H1 (cell line): ENCODE data around the gene RNF215. TPM values are rescaled to one million over a fixed set of nuclear protein-coding genes. Genes with fewer than 3 reads are reported as not detected.

ENCODE experiments used
- CTCF ChIA-PET: fragments of 300-600 bp; sonication (Branson Sonifier 250); formaldehyde crosslinking; loops from one replicate; lab custom pipeline; 2021; ENCODE audit not compliant: partially characterized antibody; lab: Charles Lee
- POLR2A ChIA-PET: fragments of 300-600 bp; sonication (Branson Sonifier 250); formaldehyde crosslinking; loops from one replicate; lab custom pipeline; 2021; ENCODE audit warnings: inconsistent platforms; ENCODE audit not compliant: partially characterized antibody; lab: Charles Lee
- DNase-seq, 2 experiments: peaks; one replicate each; pipeline versions ENCODE4 v3.0.0 to v3.0.0-alpha.2; 2010 to 2022; ENCODE audit warnings: low spot score in 2 of 2, low read depth in 1 of 2, mixed read lengths in 1 of 2
- FAIRE-seq: peaks from 2 replicates; lab custom pipeline; 2011; peaks lifted over from hg19 to GRCh38; lab: Jason Lieb, UNC
- H2AFZ ChIP-seq: 2 replicates; pipeline ENCODE4 v1.8.1; 2012; ENCODE audit warnings: low read length, inconsistent platforms
- H2AK5ac ChIP-seq: 2 replicates; pipeline ENCODE4 v1.6.1; 2013; ENCODE audit warnings: low read depth, low read length
- H2BK120ac ChIP-seq: replicated peaks from 2 replicates; pipeline ENCODE3; 2013; ENCODE audit warnings: low read depth, low read length, inconsistent platforms
- H2BK12ac ChIP-seq: 2 replicates; pipeline ENCODE4 v1.6.1; 2013; ENCODE audit warnings: low read depth, low read length
- H2BK15ac ChIP-seq: 2 replicates; pipeline ENCODE4 v1.6.1; 2013; ENCODE audit warnings: low read length
- H2BK20ac ChIP-seq: 2 replicates; pipeline ENCODE4 v1.6.1; 2013; ENCODE audit warnings: low read length
- H2BK5ac ChIP-seq: 2 replicates; pipeline ENCODE4 v1.6.1; 2013; ENCODE audit warnings: low read depth, low read length
- H3K14ac ChIP-seq: 2 replicates; pipeline ENCODE4 v1.6.1; 2013; ENCODE audit warnings: inconsistent platforms; ENCODE audit not compliant: insufficient read length
- H3K18ac ChIP-seq: 2 replicates; pipeline ENCODE4 v1.6.1; 2013; ENCODE audit warnings: low read length; ENCODE audit errors: extremely low read depth
- H3K23ac ChIP-seq: 2 replicates; pipeline ENCODE4 v1.6.1; 2013; ENCODE audit warnings: inconsistent platforms; ENCODE audit not compliant: insufficient read length
- H3K23me2 ChIP-seq: 2 replicates; pipeline ENCODE4 v1.6.1; 2013; ENCODE audit warnings: low read depth, low read length
- H3K27ac ChIP-seq: 2 replicates; pipeline ENCODE4 v1.6.1; 2011; ENCODE audit warnings: low read depth, low read length, inconsistent platforms
- H3K27me3 ChIP-seq, 4 experiments: replicated peaks in 1 of 4; 1 replicate in 1 of 4; 2 replicates in 3 of 4; pipeline versions ENCODE4 v1.6.1 to v1.8.1; 2011 to 2013; ENCODE audit warnings: low read length in 3 of 4, mild to moderate bottlenecking in 3 of 4, inconsistent platforms in 2 of 4, mixed read lengths in 2 of 4, moderate library complexity in 1 of 4; ENCODE audit not compliant: control insufficient read depth in 3 of 4, insufficient read depth in 3 of 4; ENCODE audit errors: extremely low read depth in 1 of 4
- H3K36me3 ChIP-seq, 4 experiments: 2 replicates each; pipeline versions ENCODE4 v1.6.1 to v1.8.1; 2011 to 2013; ENCODE audit warnings: mild to moderate bottlenecking in 4 of 4, low read length in 3 of 4, moderate library complexity in 2 of 4, control low read depth in 1 of 4, inconsistent platforms in 1 of 4; ENCODE audit not compliant: insufficient read depth in 4 of 4, control insufficient read depth in 2 of 4
- H3K4ac ChIP-seq: replicated peaks from 2 replicates; pipeline ENCODE3; 2013; ENCODE audit warnings: low read length, low read depth, mixed read lengths, inconsistent platforms; ENCODE audit not compliant: insufficient read length
- H3K4me1 ChIP-seq, 4 experiments: replicated peaks in 1 of 4; 1 replicate in 1 of 4; 2 replicates in 3 of 4; pipeline versions ENCODE4 v1.6.1 to v1.8.1; 2011 to 2013; ENCODE audit warnings: low read length in 3 of 4, inconsistent platforms in 2 of 4, mixed read lengths in 1 of 4; ENCODE audit not compliant: insufficient read depth in 4 of 4, control insufficient read depth in 3 of 4
- H3K4me2 ChIP-seq, 2 experiments: 2 replicates each; pipeline versions ENCODE4 v1.6.1 to v1.8.1; 2011 to 2013; ENCODE audit warnings: low read depth in 2 of 2, low read length in 2 of 2, control low read depth in 1 of 2, inconsistent platforms in 1 of 2, mild to moderate bottlenecking in 1 of 2; ENCODE audit not compliant: insufficient read depth in 1 of 2
- H3K4me3 ChIP-seq, 4 experiments: fragments of 200-600, 300-600 bp in 1 of 4; sonication (generic), shearing (Covaris generic), sonication (Bioruptor Twin) in 1 of 4; 2 replicates each; pipeline versions ENCODE4 v1.5.1 to v1.8.1; 2011 to 2016; ENCODE audit warnings: low read length in 4 of 4, low read depth in 3 of 4, control low read depth in 2 of 4, inconsistent platforms in 2 of 4, mild to moderate bottlenecking in 2 of 4, mixed read lengths in 1 of 4, moderate library complexity in 1 of 4; ENCODE audit not compliant: insufficient read depth in 2 of 4; ENCODE audit errors: extremely low read depth in 1 of 4
- H3K56ac ChIP-seq: replicated peaks from 2 replicates; pipeline ENCODE3; 2013; ENCODE audit warnings: low read depth, mild to moderate bottlenecking, mixed read lengths, low read length, inconsistent platforms; ENCODE audit not compliant: insufficient read length
- H3K79me1 ChIP-seq: 2 replicates; pipeline ENCODE4 v1.6.1; 2013; ENCODE audit warnings: low read depth, low read length, control low read depth
- H3K79me2 ChIP-seq, 2 experiments: 2 replicates each; pipeline versions ENCODE4 v1.6.1 to v1.8.1; 2012 to 2013; ENCODE audit warnings: low read length in 2 of 2, mild to moderate bottlenecking in 2 of 2, inconsistent platforms in 1 of 2; ENCODE audit not compliant: insufficient read depth in 2 of 2, control insufficient read depth in 1 of 2
- H3K9ac ChIP-seq, 4 experiments: replicated peaks in 1 of 4; 1 replicate in 1 of 4; 2 replicates in 3 of 4; pipeline versions ENCODE4 v1.6.1 to v1.8.1; 2011 to 2013; ENCODE audit warnings: low read depth in 3 of 4, low read length in 3 of 4, control low read depth in 2 of 4, mild to moderate bottlenecking in 2 of 4, moderate library complexity in 2 of 4, inconsistent platforms in 1 of 4; ENCODE audit errors: extremely low read depth in 1 of 4
- H3K9me3 ChIP-seq, 2 experiments: 2 replicates each; pipeline versions ENCODE4 v1.6.1 to v1.8.1; 2012 to 2013; ENCODE audit warnings: mild to moderate bottlenecking in 2 of 2, moderate library complexity in 2 of 2, control low read depth in 1 of 2, inconsistent platforms in 1 of 2, low read depth in 1 of 2, low read length in 1 of 2, mixed read lengths in 1 of 2; ENCODE audit not compliant: insufficient read depth in 2 of 2
- H4K20me1 ChIP-seq, 2 experiments: replicated peaks in 1 of 2; 2 replicates each; pipeline versions ENCODE3 to v1.8.1; 2011 to 2013; ENCODE audit warnings: inconsistent platforms in 2 of 2, low read length in 2 of 2, mild to moderate bottlenecking in 1 of 2; ENCODE audit not compliant: insufficient read depth in 2 of 2, control insufficient read depth in 1 of 2
- H4K5ac ChIP-seq: 2 replicates; pipeline ENCODE4 v1.6.1; 2013; ENCODE audit warnings: low read length, low read depth, mixed read lengths, inconsistent platforms; ENCODE audit not compliant: insufficient read length
- H4K8ac ChIP-seq: 2 replicates; pipeline ENCODE4 v1.8.0; 2013; ENCODE audit warnings: mild to moderate bottlenecking, moderate library complexity, low read length, inconsistent platforms; ENCODE audit not compliant: insufficient read depth; ENCODE audit errors: extremely low read depth
- H4K91ac ChIP-seq: replicated peaks from 2 replicates; pipeline ENCODE3; 2013; ENCODE audit warnings: low read length, mixed read lengths, inconsistent platforms; ENCODE audit not compliant: insufficient read length
- KDM1A ChIP-seq: fragments of 200-600, 300-600 bp; sonication (generic); IDR thresholded peaks from 2 replicates; pipeline ENCODE4 v1.7.1; 2016; ENCODE audit warnings: mild to moderate bottlenecking, low read length, borderline replicate concordance
- RAD21 ChIP-seq, 2 experiments: IDR thresholded peaks in 1 of 2; conservative IDR thresholded peaks in 1 of 2; 2 replicates each; pipeline ENCODE4 v1.6.1; 2011; ENCODE audit warnings: low read depth in 2 of 2, low read length in 2 of 2, improper control_type of control experiment in 1 of 2, inconsistent platforms in 1 of 2, mild to moderate bottlenecking in 1 of 2, moderate library complexity in 1 of 2
- WGBS, 2 experiments: shearing (Covaris generic) in 1 of 2; methylation state at CpG; one replicate each; pipeline versions ENCODE4 v1.1.6 to v1.1.7; 2013 to 2015; ENCODE audit warnings: low lambda C conversion rate in 2 of 2, mixed read lengths in 2 of 2, inconsistent platforms in 1 of 2, low coverage in 1 of 2, missing lambda C conversion rate in 1 of 2; ENCODE audit not compliant: insufficient replicate concordance in 2 of 2, insufficient coverage in 1 of 2, insufficient read length in 1 of 2; ENCODE audit errors: extremely low coverage in 1 of 2, missing lambda C conversion rate in 1 of 2; 5-methylcytosine and 5-hydroxymethylcytosine counted together
- polyA plus RNA-seq, 7 experiments: library from polyadenylated mRNA; depleted of rRNA in 3 of 7; stranded (reverse) in 5 of 7; unstranded in 2 of 7; fragments of >200 nt in 5 of 7; fragments of 200-250 nt in 2 of 7; gene quantifications; 1 replicate in 5 of 7; 2 replicates in 1 of 7; 4 replicates in 1 of 7; pipeline versions ENCODE4 v1.2.1 to v1.2.3, GENCODE V29; 2011 to 2013; ENCODE audit warnings: missing spikeins in 2 of 7, mixed read lengths in 2 of 7
- total RNA-seq: library from RNA; stranded (reverse); fragmentation: NEBNext Ultra II Directional; extraction: Animal tissue kit (Norgen Biotek cat#: 25700); gene quantifications from 2 replicates; pipeline ENCODE4 v1.2.1, GENCODE V29; 2021

Gene RNF215
- total and polyA plus RNA-seq, 2 of the 8 experiments (the other 6 are each of a cell fraction or from before 2014, with no cell fraction given): 13.1 to 19.0 TPM

- H3K9me3 ChIP-seq: no peaks in the 10 kb centered on the region
- H2AFZ ChIP-seq: no peak overlapping the region
- H3K23me2 ChIP-seq: peaks cover 8% of the 10 kb centered on the region; the same call in 1 of the 2 replicates
- no peak overlapping the region for H3K23ac ChIP-seq
- POLR2A ChIA-PET: interaction anchor here (3.1 to 6.5 kb wide), 2 partner anchors 12 to 25 kb away, joined by 13 to 39 read pairs; partner anchors contain the start of gene MTFP1
- no peak overlapping the region for H3K9ac ChIP-seq
- H4K20me1 ChIP-seq: peaks cover 0 to 6% of the 10 kb centered on the region in 2 experiments
- no peak overlapping the region for H3K4me2 ChIP-seq
- DNase-seq (no peak), FAIRE-seq (no peak)
- H2BK12ac ChIP-seq: no peak overlapping the region
- no peak overlapping the region for H2BK5ac ChIP-seq
- no peak overlapping the region for H4K5ac ChIP-seq
- H3K36me3 ChIP-seq: no peaks in the 10 kb centered on the region
- 87% methylated on average over 5 of the region's 5 CpGs; no CpG with 5 or more reads in 1 of the 2 experiments for WGBS, 2 experiments
- H4K91ac ChIP-seq: no peak overlapping the region
- peaks cover 2 to 16% (median 8%) of the 10 kb centered on the region in 4 experiments; a peak in 6 of 7 replicates for H3K27me3 ChIP-seq
- no peak overlapping the region for H2BK15ac ChIP-seq
- no peak overlapping the region for H4K8ac ChIP-seq
- H2BK120ac ChIP-seq: no peak overlapping the region
- no peak overlapping the region for H3K56ac ChIP-seq
- H3K18ac ChIP-seq: no peak overlapping the region
- H3K79me1 ChIP-seq: no peaks in the 10 kb centered on the region
- H3K79me2 ChIP-seq: no peaks in the 10 kb centered on the region
- H3K4me3 ChIP-seq: no peak overlapping the region
- no peak overlapping the region for H3K4ac ChIP-seq
- no peak overlapping the region for H2AK5ac ChIP-seq
- H3K4me1 ChIP-seq: peaks cover 7 to 16% (median 10%) of the 10 kb centered on the region in 4 experiments
- H3K27ac ChIP-seq: no peak overlapping the region
- H3K14ac ChIP-seq: no peak overlapping the region
- CTCF ChIA-PET: interaction anchor here (1.4 to 12.0 kb wide), 3 partner anchors 12 to 34 kb away, joined by 3 to 164 read pairs (median 12); partner anchors contain the start of gene MTFP1
- no peak overlapping the region for H2BK20ac ChIP-seq
- TF ChIP-seq KDM1A (no peak), RAD21 (IDR thresholded peaks at IDR 0.05 in 1 of 2, conservative IDR thresholded peaks at IDR 0.05 in 1 of 2; ENCODE audit: low read depth in 2 of 2, low read length in 2 of 2) (no peak)
- TF ChIP-seq, all 59 proteins: peak for 0
Measured at GRCh38 chr22:30399718-30400117, 12.5 kb upstream of the RNF215 start.
